HEK293 (cell line): ENCODE data around the gene CA10.

Source experiments
- CTCF ChIA-PET: fragments of 350-600 bp; formaldehyde crosslinking; extraction: SDS; loops from one replicate; lab custom pipeline; 2021; ENCODE audit warnings: antibody characterized with exemption; lab: Yijun Ruan, JAX
- POLR2A ChIA-PET: fragments of 300-600 bp; formaldehyde crosslinking; extraction: SDS; loops from one replicate; lab custom pipeline; 2020; ENCODE audit warnings: antibody characterized with exemption, inconsistent platforms; lab: Yijun Ruan, JAX
- H3K27ac ChIP-seq: fragments of 200-500 bp; sonication (Bioruptor generic); 2 replicates; pipeline ENCODE4 v1.5.1; 2014; ENCODE audit warnings: low read depth, low read length, control low read depth, inconsistent platforms; ENCODE audit errors: extremely low read depth
- H3K36me3 ChIP-seq, 2 experiments: fragments of 200-500 bp in 1 of 2; sonication (Bioruptor generic) in 1 of 2; 1 replicate in 1 of 2; 2 replicates in 1 of 2; pipeline ENCODE4 v1.5.1; 2014 to 2017; ENCODE audit warnings: inconsistent platforms in 2 of 2, low read length in 2 of 2; ENCODE audit not compliant: control insufficient read depth in 2 of 2, insufficient read depth in 1 of 2
- H3K4me1 ChIP-seq: fragments of 200-500 bp; sonication (Bioruptor generic); 2 replicates; pipeline ENCODE4 v1.5.1; 2014; ENCODE audit warnings: mild to moderate bottlenecking, low read length, inconsistent platforms; ENCODE audit not compliant: control insufficient read depth, insufficient read depth
- H3K4me3 ChIP-seq: 2 replicates; pipeline ENCODE4 v1.5.1; 2011; ENCODE audit warnings: low read depth, mild to moderate bottlenecking, control low read depth, low read length, moderate library complexity
- H3K9me3 ChIP-seq: fragments of 200-500 bp; sonication (Bioruptor generic); 2 replicates; pipeline ENCODE4 v1.5.1; 2014; ENCODE audit warnings: low read depth, low read length, inconsistent platforms; ENCODE audit not compliant: control insufficient read depth, insufficient read depth
- AEBP2 ChIP-seq: fragments of 450-650 bp; formaldehyde crosslinking; IDR thresholded peaks from 2 replicates; pipeline ENCODE4 v1.5.1; 2016; ENCODE audit warnings: missing biosample characterization, missing genetic modification characterization, borderline replicate concordance
- GFI1B ChIP-seq: fragments of 450-650 bp; formaldehyde crosslinking; IDR thresholded peaks from 2 replicates; pipeline ENCODE4 v1.5.1; 2016; ENCODE audit warnings: missing biosample characterization, missing genetic modification characterization
- GLIS1 ChIP-seq: fragments of 450-650 bp; formaldehyde crosslinking; IDR thresholded peaks from 2 replicates; pipeline ENCODE4 v1.5.1; 2016; ENCODE audit warnings: missing biosample characterization, missing genetic modification characterization
- KLF16 ChIP-seq: fragments of 450-650 bp; formaldehyde crosslinking; IDR thresholded peaks from 2 replicates; pipeline ENCODE4 v1.5.1; 2017; ENCODE audit warnings: missing biosample characterization, missing genetic modification characterization
- MEIS1 ChIP-seq: sonication (generic); formaldehyde crosslinking; IDR thresholded peaks from 2 replicates; pipeline ENCODE4 v1.8.1; 2022; ENCODE audit warnings: missing genetic modification reagents, mild to moderate bottlenecking, borderline replicate concordance
- PRDM6 ChIP-seq: fragments of 450-650 bp; formaldehyde crosslinking; IDR thresholded peaks from 2 replicates; pipeline ENCODE4 v1.5.1; 2017; ENCODE audit warnings: missing biosample characterization, missing genetic modification characterization
- SP2 ChIP-seq: fragments of 450-650 bp; formaldehyde crosslinking; IDR thresholded peaks from 2 replicates; pipeline ENCODE4 v1.5.1; 2016; ENCODE audit warnings: missing biosample characterization, missing genetic modification characterization
- SP7 ChIP-seq: fragments of 450-650 bp; formaldehyde crosslinking; IDR thresholded peaks from 2 replicates; pipeline ENCODE4 v1.5.1; 2016; ENCODE audit warnings: missing biosample characterization, missing genetic modification characterization
- YY1 ChIP-seq: fragments of 450-650 bp; formaldehyde crosslinking; IDR thresholded peaks from 2 replicates; pipeline ENCODE4 v1.5.1; 2018; ENCODE audit warnings: missing biosample characterization, missing genetic modification characterization
- ZBTB44 ChIP-seq: fragments of 450-650 bp; IDR thresholded peaks from 2 replicates; pipeline ENCODE4 v1.5.1; 2018; ENCODE audit warnings: missing biosample characterization, mild to moderate bottlenecking, missing genetic modification characterization
- ZFP69B ChIP-seq: fragments of 450-650 bp; formaldehyde crosslinking; IDR thresholded peaks from 2 replicates; pipeline ENCODE4 v1.5.1; 2016; ENCODE audit warnings: missing biosample characterization, missing genetic modification characterization
- ZNF146 ChIP-seq: fragments of 450-650 bp; formaldehyde crosslinking; IDR thresholded peaks from 2 replicates; pipeline ENCODE4 v1.5.1; 2016; ENCODE audit warnings: missing biosample characterization, missing genetic modification characterization
- ZNF19 ChIP-seq: fragments of 450-650 bp; formaldehyde crosslinking; IDR thresholded peaks from 2 replicates; pipeline ENCODE4; 2016; ENCODE audit warnings: missing biosample characterization, missing genetic modification characterization, low read depth
- ZNF266 ChIP-seq: fragments of 450-650 bp; formaldehyde crosslinking; IDR thresholded peaks from 2 replicates; pipeline ENCODE4 v1.5.1; 2016; ENCODE audit warnings: missing biosample characterization, missing genetic modification characterization, low read depth
- ZNF354C ChIP-seq: fragments of 450-650 bp; formaldehyde crosslinking; IDR thresholded peaks from 2 replicates; pipeline ENCODE4 v1.5.1; 2016; ENCODE audit warnings: missing biosample characterization, missing genetic modification characterization, low read depth, borderline replicate concordance
- ZNF423 ChIP-seq: fragments of 450-650 bp; formaldehyde crosslinking; IDR thresholded peaks from 2 replicates; pipeline ENCODE4 v1.5.1; 2016; ENCODE audit warnings: missing biosample characterization, missing genetic modification characterization
- ZNF510 ChIP-seq: fragments of 450-650 bp; formaldehyde crosslinking; IDR thresholded peaks from 2 replicates; pipeline ENCODE4 v1.5.1; 2018; ENCODE audit warnings: mild to moderate bottlenecking, missing genetic modification characterization, missing biosample characterization; ENCODE audit not compliant: insufficient replicate concordance
- ZNF514 ChIP-seq: fragments of 450-650 bp; formaldehyde crosslinking; IDR thresholded peaks from 2 replicates; pipeline ENCODE4 v1.5.1; 2016; ENCODE audit warnings: missing biosample characterization, missing genetic modification characterization
- ZNF529 ChIP-seq: fragments of 450-650 bp; formaldehyde crosslinking; IDR thresholded peaks from 2 replicates; pipeline ENCODE4 v1.5.1; 2017; ENCODE audit warnings: missing genetic modification characterization, missing biosample characterization; ENCODE audit not compliant: insufficient replicate concordance
- ZNF561 ChIP-seq: fragments of 450-650 bp; IDR thresholded peaks from 2 replicates; pipeline ENCODE4 v1.5.1; 2018; ENCODE audit warnings: missing biosample characterization, missing genetic modification characterization, borderline replicate concordance
- ZNF596 ChIP-seq: fragments of 450-650 bp; IDR thresholded peaks from 2 replicates; pipeline ENCODE4 v1.5.0; 2018; ENCODE audit warnings: missing biosample characterization, mild to moderate bottlenecking, missing genetic modification characterization, moderate library complexity
- ZNF610 ChIP-seq: fragments of 450-650 bp; formaldehyde crosslinking; IDR thresholded peaks from 2 replicates; pipeline ENCODE4 v1.5.1; 2016; ENCODE audit warnings: missing biosample characterization, missing genetic modification characterization, borderline replicate concordance
- ZNF768 ChIP-seq: fragments of 450-650 bp; formaldehyde crosslinking; IDR thresholded peaks from 2 replicates; pipeline ENCODE4 v1.5.1; 2018; ENCODE audit warnings: missing biosample characterization, mild to moderate bottlenecking, missing genetic modification characterization
- ZNF830 ChIP-seq: fragments of 450-650 bp; IDR thresholded peaks from 2 replicates; pipeline ENCODE4 v1.5.0; 2018; ENCODE audit warnings: missing biosample characterization, missing genetic modification characterization, low read depth, mild to moderate bottlenecking, moderate library complexity
- ZXDB ChIP-seq: fragments of 450-650 bp; formaldehyde crosslinking; IDR thresholded peaks from 2 replicates; pipeline ENCODE4 v1.5.1; 2016; ENCODE audit warnings: missing biosample characterization, missing genetic modification characterization
- TF ChIP-seq, protein P1 (sequence below): fragments of 450-650 bp; formaldehyde crosslinking; IDR thresholded peaks from 2 replicates; pipeline ENCODE4 v1.5.1; 2016; ENCODE audit warnings: missing biosample characterization, missing genetic modification characterization

Gene CA10

DNA sequence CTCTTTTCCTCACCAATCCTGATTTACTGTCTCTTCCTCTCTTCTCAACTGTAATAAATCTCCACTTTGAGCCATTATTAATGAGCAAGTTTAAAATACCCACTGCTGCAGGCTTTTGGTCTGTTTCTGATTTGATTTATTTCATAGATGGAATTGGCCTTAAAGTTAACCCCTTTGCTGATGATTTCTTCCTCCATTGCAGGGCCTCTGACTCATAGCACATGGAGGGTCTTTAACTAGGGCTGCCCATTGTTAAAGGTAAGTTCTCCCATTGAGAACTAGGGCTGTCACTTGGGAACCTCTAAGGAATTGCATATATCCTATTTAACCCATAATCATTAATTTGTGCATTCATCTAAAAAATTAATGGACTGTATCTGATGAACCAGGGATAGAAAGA, 221.2 kb downstream of the CA10 start:
- ChIA-PET CTCF (no interaction called here), POLR2A (no interaction called here)

GRCh38 chr17:51935477-51935876, 223.0 kb downstream of the CA10 start:
- ChIA-PET POLR2A (no interaction called here), CTCF (no interaction called here)
- H3K9me3 ChIP-seq: no peaks in the 10 kb centered on the region
- H3K27ac ChIP-seq: no peak overlapping the region
- H3K36me3 ChIP-seq: no peaks in the 10 kb centered on the region
- no peaks in the 10 kb centered on the region for H3K4me1 ChIP-seq
- H3K4me3 ChIP-seq: no peak overlapping the region
- TF ChIP-seq ZNF610 (tag by site-specific recombination) (no peak), ZNF596 (no peak), PRDM6 (tag by site-specific recombination) (no peak), GLIS1 (tag by site-specific recombination) (no peak), YY1 (tag by site-specific recombination) (no peak), SP7 (tag by site-specific recombination) (no peak), ZNF19 (tag by site-specific recombination) (no peak), ZNF510 (tag by site-specific recombination) (no peak), ZNF830 (no peak), ZNF514 (tag by site-specific recombination) (no peak), AEBP2 (no peak), ZNF423 (tag by site-specific recombination) (no peak), KLF16 (tag by site-specific recombination) (no peak)

More for the DNA sequence above, 221.2 kb downstream of the CA10 start:
- no peak for TF ChIP-seq GFI1B (tag by site-specific recombination)
- TF ChIP-seq ZNF146 (tag by site-specific recombination): no peak
- TF ChIP-seq, protein P1, sequence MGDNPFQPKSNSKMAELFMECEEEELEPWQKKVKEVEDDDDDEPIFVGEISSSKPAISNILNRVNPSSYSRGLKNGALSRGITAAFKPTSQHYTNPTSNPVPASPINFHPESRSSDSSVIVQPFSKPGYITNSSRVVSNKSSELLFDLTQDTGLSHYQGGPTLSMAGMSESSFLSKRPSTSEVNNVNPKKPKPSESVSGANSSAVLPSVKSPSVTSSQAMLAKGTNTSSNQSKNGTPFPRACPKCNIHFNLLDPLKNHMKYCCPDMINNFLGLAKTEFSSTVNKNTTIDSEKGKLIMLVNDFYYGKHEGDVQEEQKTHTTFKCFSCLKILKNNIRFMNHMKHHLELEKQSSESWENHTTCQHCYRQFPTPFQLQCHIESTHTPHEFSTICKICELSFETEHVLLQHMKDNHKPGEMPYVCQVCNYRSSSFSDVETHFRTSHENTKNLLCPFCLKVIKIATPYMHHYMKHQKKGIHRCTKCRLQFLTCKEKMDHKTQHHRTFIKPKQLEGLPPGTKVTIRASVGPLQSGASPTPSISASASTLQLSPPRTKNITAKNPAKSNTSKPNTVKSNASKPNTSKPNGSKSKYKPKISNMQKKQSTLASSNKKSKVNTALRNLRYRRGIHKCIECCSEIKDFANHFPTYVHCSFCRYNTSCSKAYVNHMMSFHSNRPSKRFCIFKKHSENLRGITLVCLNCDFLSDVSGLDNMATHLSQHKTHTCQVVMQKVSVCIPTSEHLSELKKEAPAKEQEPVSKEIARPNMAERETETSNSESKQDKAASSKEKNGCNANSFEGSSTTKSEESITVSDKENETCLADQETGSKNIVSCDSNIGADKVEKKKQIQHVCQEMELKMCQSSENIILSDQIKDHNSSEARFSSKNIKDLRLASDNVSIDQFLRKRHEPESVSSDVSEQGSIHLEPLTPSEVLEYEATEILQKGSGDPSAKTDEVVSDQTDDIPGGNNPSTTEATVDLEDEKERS (tag by site-specific recombination): no peak
- Histone ChIP-seq H3K4me1 (no peaks in the 10 kb centered on the region), H3K4me3 (no peak overlapping the region), H3K9me3 (no peaks in the 10 kb centered on the region), H3K36me3 (no peaks in the 10 kb centered on the region), H3K27ac (no peak overlapping the region)

DNA sequence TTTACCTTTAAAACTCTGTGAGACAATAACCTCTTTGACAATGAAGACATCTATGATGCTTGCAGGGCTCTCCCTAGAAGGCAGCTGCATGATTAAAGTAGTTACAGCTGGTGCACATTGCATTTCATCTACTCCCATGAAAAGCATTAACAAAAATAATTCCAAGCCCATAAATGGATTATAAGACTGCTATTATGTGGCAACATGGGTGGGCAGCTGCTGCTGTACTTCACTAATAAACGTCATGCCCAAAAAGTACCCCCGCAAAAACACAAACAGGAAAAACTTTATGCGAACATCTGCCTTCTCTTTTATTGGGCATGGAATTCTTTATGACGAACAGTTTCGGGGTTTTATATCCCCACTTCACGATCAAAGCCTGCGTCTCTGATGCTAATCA, 224.9 kb downstream of the CA10 start:
- H3K9me3 ChIP-seq: no peaks in the 10 kb centered on the region
- H3K36me3 ChIP-seq: no peaks in the 10 kb centered on the region
- ChIA-PET CTCF (interaction anchor here (0.6 kb wide), 1 partner anchor 50 kb away, joined by 3 read pairs; no protein-coding TSS in a partner anchor), POLR2A (no interaction called here)
- H3K4me1 ChIP-seq: no peaks in the 10 kb centered on the region
- H3K4me3 ChIP-seq: no peak overlapping the region
- H3K27ac ChIP-seq: no peak overlapping the region
- TF ChIP-seq ZXDB (tag by site-specific recombination) (no peak), ZNF768 (tag by site-specific recombination) (no peak), SP2 (tag by site-specific recombination) (no peak), ZFP69B (tag by site-specific recombination) (no peak), SP7 (tag by site-specific recombination) (no peak), ZBTB44 (no peak), ZNF266 (no peak), ZNF561 (no peak), ZNF354C (tag by site-specific recombination) (no peak), ZNF529 (tag by site-specific recombination) (no peak), MEIS1 (CRISPR knock-in tag) (no peak)
